Measurements from ENCODE around the gene SPATA33. TPM values are rescaled to one million over a fixed set of nuclear protein-coding genes. Genes with fewer than 3 reads are reported as not detected.

The SPATA33 gene
- polyA plus RNA-seq, 2 of the 4 experiments (the other 2 are of a cell fraction), result 6.1 to 12.1 TPM

GRCh38 chr16:89656435-89657121 lies 1.1 kb upstream of the SPATA33 start:
- peaks cover 16% of the 10 kb centered on the region for H3K4me1 ChIP-seq
- no peak for DNase-seq (ENCODE audit: low read depth in 1 of 2, low spot score in 1 of 2)
- POLR2A ChIA-PET, result interaction anchor here (1.2 kb wide), 1 partner anchor 44 kb away, joined by 4 read pairs; no protein-coding TSS in a partner anchor
- no peak for ATAC-seq
- peak overlapping the region; percentile 88 to 93 for H3K27ac ChIP-seq
- CTCF ChIA-PET, result interaction anchor here (0.6 to 1.2 kb wide), 4 partner anchors 10 to 50 kb away, joined by 3 to 4 read pairs (median 3); no protein-coding TSS in a partner anchor
- H3K9me3 ChIP-seq, result no peaks in the 10 kb centered on the region
- peak overlapping the region; percentile 76 for H3K4me2 ChIP-seq
- no peak for TF ChIP-seq REST (IDR thresholded peaks at IDR 0.05)
- no peak for TF ChIP-seq FOSB (CRISPR knock-in tag; IDR thresholded peaks at IDR 0.05)
- TF ChIP-seq USF2 (IDR thresholded peaks at IDR 0.05), result no peak
- no peak for TF ChIP-seq E2F6 (IDR thresholded peaks at IDR 0.05; ENCODE audit: borderline replicate concordance, low read depth)
- FAIRE-seq, result no peak
- 53% methylated on average over 20 of the region's 32 CpGs for whole genome bisulfite sequencing (ENCODE audit: missing lambda C conversion rate)
- peak overlapping the region; percentile 94 for H3K4me3 ChIP-seq

- Histone ChIP-seq H3K4me1 (peaks cover 16% of the 10 kb centered on the region), H3K4me2 (peak overlapping the region; percentile 100), H3K9me3 (no peaks in the 10 kb centered on the region), H3K4me3 (peak overlapping the region; percentile 94), H3K27ac (peak overlapping the region; percentile 88 to 93)
- ChIA-PET CTCF (interaction anchor here (0.8 to 3.1 kb wide), 6 partner anchors 9 to 43 kb away, joined by 3 to 15 read pairs (median 6); no protein-coding TSS in a partner anchor), POLR2A (interaction anchor here (1.7 kb wide), 1 partner anchor 28 kb away, joined by 9 read pairs; the partner anchor contains the start of gene CDK10)
- TF ChIP-seq JUNB (IDR thresholded peaks at IDR 0.05) (no peak), MAX (IDR thresholded peaks at IDR 0.05) (peak; percentile 1; the same call in 1 of the 2 replicates), RNF2 (IDR thresholded peaks at IDR 0.05; ENCODE audit: borderline replicate concordance, low read depth) (0 out of 2 replicates have a peak, but pooled peaks have one; percentile 35)
- FAIRE-seq (no peak), ATAC-seq (peak; percentile 42 to 53; a peak in 5 of 6 replicates), DNase-seq (ENCODE audit: low read depth in 1 of 2, low spot score in 1 of 2) (no peak)
- 16% methylated on average over 26 of the region's 27 CpGs for WGBS (ENCODE audit: missing lambda C conversion rate)
Measured at GRCh38 chr16:89658221-89658879, 714 bp downstream of the SPATA33 start.

GRCh38 chr16:89660146-89660545 lies 2.5 kb downstream of the SPATA33 start:
- Histone ChIP-seq H3K4me2 (no peak overlapping the region), H3K4me1 (peaks cover 16% of the 10 kb centered on the region), H3K27ac (no peak overlapping the region), H3K4me3 (no peak overlapping the region), H3K9me3 (no peaks in the 10 kb centered on the region)
- ChIA-PET POLR2A (no interaction called here), CTCF (interaction anchor here (0.6 to 3.1 kb wide), 3 partner anchors 39 to 85 kb away, joined by 3 to 15 read pairs (median 4); partner anchors contain the start of gene CPNE7)
- no peak for FAIRE-seq
- TF ChIP-seq EP300 (IDR thresholded peaks at IDR 0.05) (no peak), ZFP36 (IDR thresholded peaks at IDR 0.05; ENCODE audit: borderline replicate concordance, partially characterized antibody) (no peak), CBX8 (IDR thresholded peaks at IDR 0.05) (no peak), POLR2A (IDR thresholded peaks at IDR 0.05; ENCODE audit: low read length) (no peak), NPAS2 (CRISPR knock-in tag; IDR thresholded peaks at IDR 0.05; ENCODE audit: borderline replicate concordance) (no peak), USF2 (IDR thresholded peaks at IDR 0.05) (no peak), EHF (CRISPR knock-in tag; IDR thresholded peaks at IDR 0.05) (no peak), BCL3 (IDR thresholded peaks at IDR 0.05) (no peak), FOXS1 (CRISPR knock-in tag; IDR thresholded peaks at IDR 0.05) (no peak), SREBF2 (IDR thresholded peaks at IDR 0.05) (no peak), MYC (IDR thresholded peaks at IDR 0.05; ENCODE audit: borderline replicate concordance, low read length) (no peak), NR3C1 (IDR thresholded peaks at IDR 0.05) (no peak), CHD2 (IDR thresholded peaks at IDR 0.05; ENCODE audit: low read length, partially characterized antibody) (no peak)
- WGBS (ENCODE audit: missing lambda C conversion rate), result 90% methylated on average over 7 of the region's 7 CpGs
- no peak for DNase-seq (ENCODE audit: low read depth in 1 of 2, low spot score in 1 of 2)
- ATAC-seq, result no peak

All from A549 (cell line).